Nephron progenitor cell (in vitro differentiated cells): ENCODE results near the gene CLDN9.

Experiments used
- DNase-seq: peaks from one replicate; pipeline ENCODE4 v3.0.0; 2021
- H3K27ac Mint-ChIP-seq: 2 replicates; pipeline ENCODE4 v1.8.0; 2021; ENCODE audit warnings: mild to moderate bottlenecking, moderate library complexity, mixed read lengths
- H3K27me3 Mint-ChIP-seq: 2 replicates; pipeline ENCODE4 v1.8.0; 2021; ENCODE audit warnings: mild to moderate bottlenecking, low read depth, mixed read lengths; ENCODE audit not compliant: poor library complexity
- H3K36me3 Mint-ChIP-seq: 2 replicates; pipeline ENCODE4 v1.8.0; 2021; ENCODE audit warnings: low read depth, mixed read lengths
- H3K4me1 Mint-ChIP-seq: 2 replicates; pipeline ENCODE4 v1.8.0; 2021; ENCODE audit warnings: mixed read lengths
- H3K4me3 Mint-ChIP-seq: 2 replicates; pipeline ENCODE4 v1.8.0; 2021; ENCODE audit warnings: mild to moderate bottlenecking, moderate library complexity, mixed read lengths
- H3K9me3 Mint-ChIP-seq: 2 replicates; pipeline ENCODE4 v1.8.0; 2021; ENCODE audit warnings: mild to moderate bottlenecking, moderate library complexity, mixed read lengths
- TF ChIP-seq, protein P1 (sequence below): fragments of 200-600 bp; sonication (generic); IDR thresholded peaks from 2 replicates; pipeline ENCODE4 v1.5.0; 2021; ENCODE audit warnings: antibody characterized with exemption

Gene CLDN9

DNA sequence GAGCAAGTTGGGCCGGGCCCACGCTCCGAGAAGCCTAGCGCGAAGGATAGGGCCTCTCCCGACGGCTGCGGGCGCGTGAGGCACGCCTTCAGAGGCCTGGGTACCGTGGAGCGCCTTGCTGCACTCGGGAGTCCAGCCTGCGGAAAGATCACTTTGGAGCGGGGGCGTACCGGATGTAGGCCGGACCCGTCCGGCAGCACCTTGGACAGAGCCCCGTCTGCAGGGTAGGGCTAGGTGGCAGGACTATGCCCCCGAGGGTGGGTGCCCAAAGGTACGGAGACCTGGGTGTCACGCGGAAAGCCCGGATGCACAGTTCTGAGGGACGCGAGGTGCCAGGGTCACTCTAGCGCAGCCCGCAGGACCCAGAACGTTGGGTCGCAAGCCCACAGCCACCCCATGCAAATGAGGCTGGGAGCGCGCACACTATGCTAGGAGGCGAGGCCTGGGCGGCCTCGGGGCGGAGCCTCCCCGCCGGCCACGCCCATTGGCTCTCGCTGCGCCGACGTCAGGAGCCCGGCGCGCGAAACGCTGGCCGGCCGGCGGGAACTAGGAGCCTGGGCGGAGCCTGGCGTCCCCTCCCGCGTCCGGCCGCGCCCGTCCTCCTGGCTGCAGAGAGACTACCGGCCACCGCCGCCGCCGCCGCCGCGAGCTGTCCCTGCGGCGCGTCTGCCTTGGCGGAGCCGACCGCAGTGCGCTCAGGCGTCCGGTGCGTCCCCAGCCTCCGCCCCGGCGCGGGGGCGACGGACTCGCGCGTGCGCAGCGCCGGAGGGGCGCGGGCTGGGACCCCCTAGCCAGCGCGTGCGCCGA, 43.8 kb upstream of the CLDN9 start, which contains the start of gene PAQR4:
Gene PAQR4, plus strand, starts transcription at position 611 of the 807 bp plus-strand sequence. CDS start 327 bp downstream, outside the sequence.
- TF ChIP-seq, protein P1, sequence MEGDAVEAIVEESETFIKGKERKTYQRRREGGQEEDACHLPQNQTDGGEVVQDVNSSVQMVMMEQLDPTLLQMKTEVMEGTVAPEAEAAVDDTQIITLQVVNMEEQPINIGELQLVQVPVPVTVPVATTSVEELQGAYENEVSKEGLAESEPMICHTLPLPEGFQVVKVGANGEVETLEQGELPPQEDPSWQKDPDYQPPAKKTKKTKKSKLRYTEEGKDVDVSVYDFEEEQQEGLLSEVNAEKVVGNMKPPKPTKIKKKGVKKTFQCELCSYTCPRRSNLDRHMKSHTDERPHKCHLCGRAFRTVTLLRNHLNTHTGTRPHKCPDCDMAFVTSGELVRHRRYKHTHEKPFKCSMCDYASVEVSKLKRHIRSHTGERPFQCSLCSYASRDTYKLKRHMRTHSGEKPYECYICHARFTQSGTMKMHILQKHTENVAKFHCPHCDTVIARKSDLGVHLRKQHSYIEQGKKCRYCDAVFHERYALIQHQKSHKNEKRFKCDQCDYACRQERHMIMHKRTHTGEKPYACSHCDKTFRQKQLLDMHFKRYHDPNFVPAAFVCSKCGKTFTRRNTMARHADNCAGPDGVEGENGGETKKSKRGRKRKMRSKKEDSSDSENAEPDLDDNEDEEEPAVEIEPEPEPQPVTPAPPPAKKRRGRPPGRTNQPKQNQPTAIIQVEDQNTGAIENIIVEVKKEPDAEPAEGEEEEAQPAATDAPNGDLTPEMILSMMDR: no peak
- H3K4me1 Mint-ChIP-seq: peaks cover 28% of the 10 kb centered on the region
- peaks cover 12% of the 10 kb centered on the region for H3K27me3 Mint-ChIP-seq
- DNase-seq: peak; percentile 92
- H3K4me3 Mint-ChIP-seq: peak within 1 kb of the TSS; percentile 71
- H3K36me3 Mint-ChIP-seq: no peaks in the 10 kb centered on the region
- no peaks in the 10 kb centered on the region for H3K9me3 Mint-ChIP-seq
- no peak within 1 kb of the TSS for H3K27ac Mint-ChIP-seq

DNA sequence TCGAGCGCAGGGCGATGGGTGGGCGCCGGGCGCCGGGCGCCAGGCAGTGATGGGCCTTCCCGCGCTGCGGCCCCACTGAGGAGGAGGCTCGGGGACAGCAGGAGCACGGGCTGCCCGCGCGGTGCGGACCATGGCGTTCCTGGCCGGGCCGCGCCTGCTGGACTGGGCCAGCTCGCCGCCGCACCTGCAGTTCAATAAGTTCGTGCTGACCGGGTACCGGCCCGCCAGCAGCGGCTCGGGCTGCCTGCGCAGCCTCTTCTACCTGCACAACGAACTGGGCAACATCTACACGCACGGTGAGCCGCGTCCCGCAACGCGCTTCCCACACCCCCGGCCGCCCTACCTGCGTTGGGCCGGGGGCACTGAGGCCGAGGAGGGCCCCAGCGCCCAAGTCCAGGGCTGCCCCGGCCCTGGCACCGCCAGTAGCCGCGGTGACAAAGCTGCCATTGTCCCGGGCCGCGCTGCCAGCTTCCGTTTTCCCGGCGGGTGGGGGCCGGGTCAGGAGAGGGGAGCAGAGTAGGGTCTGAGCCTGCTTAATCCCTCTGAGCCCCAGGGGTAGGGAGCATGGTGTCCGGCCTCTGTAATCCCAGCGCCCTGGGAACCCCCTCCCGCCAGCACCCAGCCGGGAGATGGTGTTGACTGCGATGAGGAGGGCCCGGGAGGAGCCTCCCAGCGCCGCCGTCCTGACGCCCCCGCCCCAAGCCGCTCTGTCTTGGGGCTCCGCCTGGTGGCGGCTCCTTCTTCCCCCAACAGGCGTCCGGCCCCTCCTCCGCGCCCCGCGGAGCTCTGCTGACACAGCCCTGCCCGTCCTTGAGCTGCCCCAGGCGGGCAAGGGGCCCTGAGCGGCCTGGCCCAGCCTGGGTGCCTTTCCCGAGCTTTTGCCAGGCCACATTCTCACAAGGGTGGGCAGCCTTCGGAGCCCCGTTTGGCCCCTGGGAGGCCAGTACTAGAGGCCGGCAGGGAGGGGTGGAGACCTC, 42.9 kb upstream of the CLDN9 start:
- Mint-ChIP-seq H3K27ac (no peak overlapping the region), H3K4me3 (peak overlapping the region; percentile 71), H3K27me3 (peaks cover 3% of the 10 kb centered on the region), H3K9me3 (no peaks in the 10 kb centered on the region), H3K4me1 (peaks cover 24% of the 10 kb centered on the region), H3K36me3 (no peaks in the 10 kb centered on the region)
- DNase-seq: peak; percentile 63
- TF ChIP-seq, protein P1: no peak

DNA sequence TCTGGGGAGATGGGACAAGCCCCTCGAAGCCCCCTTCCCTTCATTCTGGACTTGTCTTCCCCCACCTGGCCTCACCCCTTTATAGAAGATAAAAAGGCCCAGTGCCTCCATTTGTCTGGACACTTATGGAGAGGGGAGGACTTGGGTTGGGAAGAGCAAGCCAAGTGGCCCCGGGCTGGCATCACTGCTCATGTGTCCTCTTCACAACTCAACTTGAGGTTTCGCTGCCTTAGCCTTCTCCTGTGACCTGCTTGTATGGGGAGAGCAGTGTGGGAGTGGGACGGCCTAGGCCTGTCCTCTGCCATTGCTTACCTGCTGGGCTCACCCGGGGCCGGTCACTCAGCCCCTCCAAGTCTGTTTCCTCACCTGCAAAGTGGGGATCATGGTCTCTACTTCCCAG, 42.2 kb upstream of the CLDN9 start:
- H3K27me3 Mint-ChIP-seq: no peaks in the 10 kb centered on the region
- no peak overlapping the region for H3K27ac Mint-ChIP-seq
- H3K4me1 Mint-ChIP-seq: peaks cover 24% of the 10 kb centered on the region
- DNase-seq: no peak
- peak overlapping the region; percentile 71 for H3K4me3 Mint-ChIP-seq
- H3K36me3 Mint-ChIP-seq: no peaks in the 10 kb centered on the region
- no peaks in the 10 kb centered on the region for H3K9me3 Mint-ChIP-seq
- TF ChIP-seq, protein P1: no peak

DNA sequence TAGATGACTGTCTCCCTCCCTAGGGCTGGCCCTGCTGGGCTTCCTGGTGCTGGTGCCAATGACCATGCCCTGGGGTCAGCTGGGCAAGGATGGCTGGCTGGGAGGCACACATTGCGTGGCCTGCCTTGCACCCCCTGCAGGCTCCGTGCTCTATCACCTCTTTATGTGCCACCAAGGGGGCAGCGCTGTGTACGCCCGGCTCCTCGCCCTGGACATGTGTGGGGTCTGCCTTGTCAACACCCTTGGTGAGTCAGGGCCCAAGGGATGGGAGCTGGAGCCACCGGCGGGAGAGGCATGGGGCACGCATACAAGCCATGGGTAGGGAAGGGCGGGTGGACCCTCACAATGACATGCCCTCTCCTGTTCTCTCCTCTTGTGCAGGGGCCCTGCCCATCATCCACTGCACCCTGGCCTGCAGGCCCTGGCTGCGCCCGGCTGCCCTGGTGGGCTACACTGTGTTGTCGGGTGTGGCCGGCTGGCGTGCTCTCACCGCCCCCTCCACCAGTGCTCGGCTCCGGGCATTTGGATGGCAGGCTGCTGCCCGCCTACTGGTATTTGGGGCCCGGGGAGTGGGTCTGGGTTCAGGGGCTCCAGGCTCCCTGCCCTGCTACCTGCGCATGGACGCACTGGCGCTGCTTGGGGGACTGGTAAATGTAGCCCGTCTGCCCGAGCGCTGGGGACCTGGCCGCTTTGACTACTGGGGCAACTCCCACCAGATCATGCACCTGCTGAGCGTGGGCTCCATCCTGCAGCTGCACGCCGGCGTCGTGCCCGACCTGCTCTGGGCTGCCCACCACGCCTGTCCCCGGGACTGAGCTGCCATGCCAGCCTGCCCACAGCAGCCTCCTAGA, 41.4 kb upstream of the CLDN9 start:
- Mint-ChIP-seq H3K4me1 (peaks cover 24% of the 10 kb centered on the region), H3K4me3 (peak overlapping the region; percentile 71), H3K9me3 (no peaks in the 10 kb centered on the region), H3K27me3 (no peaks in the 10 kb centered on the region), H3K27ac (no peak overlapping the region), H3K36me3 (no peaks in the 10 kb centered on the region)
- no peak for DNase-seq
- TF ChIP-seq, protein P1: no peak

DNA sequence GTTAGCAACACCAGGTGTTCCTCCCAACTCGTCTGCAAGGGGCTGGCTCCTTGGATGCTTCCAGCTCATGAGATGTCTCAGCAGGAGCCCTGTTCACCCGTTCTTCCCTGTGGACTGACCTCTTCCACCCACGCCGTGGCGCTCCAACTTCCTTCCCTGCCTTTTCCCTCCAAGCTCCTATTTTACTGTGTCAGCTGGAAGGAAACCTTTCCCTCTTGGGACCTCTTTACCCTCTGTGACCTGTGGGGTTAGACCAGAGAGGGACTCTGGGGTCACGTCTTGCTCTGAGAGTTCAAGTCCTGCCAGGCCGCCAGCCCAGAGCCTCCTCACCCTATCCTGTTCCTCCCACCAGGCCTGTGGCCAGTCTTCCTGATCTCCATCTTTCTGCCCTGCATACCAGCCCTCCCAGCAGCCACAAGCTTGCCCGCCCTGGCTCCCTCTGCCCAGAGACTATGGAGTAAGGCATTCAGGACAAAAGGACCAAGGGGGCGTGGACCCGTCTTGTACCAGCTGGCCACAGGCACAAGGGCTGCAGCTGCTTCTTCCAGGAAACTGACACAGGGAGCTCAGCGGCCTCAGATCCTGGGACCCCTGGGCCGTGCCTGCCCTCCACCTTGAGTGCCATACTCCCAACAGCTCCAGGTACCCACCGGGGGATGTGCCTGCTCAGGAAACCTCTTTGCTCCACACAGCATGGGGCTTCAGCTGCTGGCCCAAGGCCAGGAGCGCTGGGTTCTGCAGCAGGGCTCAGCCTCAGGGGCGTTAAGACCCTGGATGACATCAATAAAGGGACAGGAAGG, 40.5 kb upstream of the CLDN9 start:
- no peaks in the 10 kb centered on the region for H3K9me3 Mint-ChIP-seq
- no peaks in the 10 kb centered on the region for H3K36me3 Mint-ChIP-seq
- H3K27me3 Mint-ChIP-seq: no peaks in the 10 kb centered on the region
- peaks cover 24% of the 10 kb centered on the region for H3K4me1 Mint-ChIP-seq
- DNase-seq: no peak
- peak overlapping the region; percentile 35 for H3K4me3 Mint-ChIP-seq
- peak overlapping the region; percentile 52 for H3K27ac Mint-ChIP-seq
- TF ChIP-seq, protein P1: no peak
